Transverse colon (tissue), 4 donors: ENCODE measurements around the gene ATXN7L3B. TPM values are rescaled to one million over a fixed set of nuclear protein-coding genes. Genes with fewer than 3 reads are reported as not detected.

Experiments used
- DNase-seq: peaks from one replicate; pipeline ENCODE4 v3.0.0-alpha.2; 2019
- H3K27ac ChIP-seq, 4 donors: fragments of 200-600 bp; sonication (generic); 2 replicates each; pipeline ENCODE4 v1.5.1; 2016 to 2018; ENCODE audit warnings: inconsistent platforms in 4 of 4
- H3K27me3 ChIP-seq: fragments of 200-600 bp; sonication (generic); 2 replicates; pipeline ENCODE4 v1.5.1; 2017; ENCODE audit warnings: inconsistent platforms
- H3K36me3 ChIP-seq, 4 donors: fragments of 200-600 bp; sonication (generic); 2 replicates each; pipeline ENCODE4 v1.5.1; 2017 to 2019; ENCODE audit warnings: inconsistent platforms in 4 of 4
- H3K4me1 ChIP-seq, 4 donors: fragments of 200-600 bp; sonication (generic); 2 replicates each; pipeline ENCODE4 v1.5.1; 2017 to 2020; ENCODE audit warnings: inconsistent platforms in 4 of 4
- H3K4me3 ChIP-seq, 4 donors: fragments of 200-600 bp; sonication (generic); 1 replicate in 1 of 4; 2 replicates in 3 of 4; pipeline versions ENCODE4 v1.5.1 to v1.6.1; 2017 to 2019; ENCODE audit warnings: inconsistent platforms in 4 of 4
- H3K9me3 ChIP-seq, 2 donors: fragments of 200-600 bp; sonication (generic); 2 replicates each; pipeline ENCODE4 v1.5.1; 2017 to 2019; ENCODE audit warnings: inconsistent platforms in 2 of 2
- CTCF ChIP-seq, 5 experiments: fragments of 200-600 bp in 3 of 5; fragments of 450-650 bp in 2 of 5; sonication (generic) in 3 of 5; IDR thresholded peaks; 1 replicate in 2 of 5; 2 replicates in 3 of 5; pipeline ENCODE4 v1.5.1; 2016 to 2017; ENCODE audit warnings: antibody characterized with exemption in 5 of 5, inconsistent platforms in 3 of 5, mild to moderate bottlenecking in 2 of 5, moderate library complexity in 1 of 5
- EP300 ChIP-seq: sonication (generic); formaldehyde crosslinking; IDR thresholded peaks from one replicate; pipeline ENCODE4 v1.6.1; 2017; ENCODE audit warnings: antibody characterized with exemption, low read depth
- POLR2A ChIP-seq: fragments of 450-650 bp; IDR thresholded peaks from one replicate; pipeline ENCODE4 v1.6.1; 2016; ENCODE audit warnings: antibody characterized with exemption, mild to moderate bottlenecking, moderate library complexity
- POLR2AphosphoS5 ChIP-seq, 3 donors: sonication (generic); formaldehyde crosslinking; IDR thresholded peaks; one replicate each; pipeline ENCODE4 v1.6.1; 2016; ENCODE audit warnings: antibody characterized with exemption in 3 of 3
- WGBS, 2 donors: methylation state at CpG; one replicate each; pipeline ENCODE4 v1.1.5; 2018; ENCODE audit warnings: low coverage in 1 of 2; 5-methylcytosine and 5-hydroxymethylcytosine counted together
- in situ Hi-C, 4 donors: fragments of 200-750 bp; cut with MboI; loops; one replicate each; pipeline versions ENCODE4 v1.15.0 to v1.15.1; 2017; ENCODE audit warnings: low sequenced_read_pairs in 3 of 4, low pct_ligation_motif_present in 1 of 4, low pct_unique_long_range_greater_than_20kb in 1 of 4
- intact Hi-C: fragments of 100-400 bp; cut with DNase I; formaldehyde crosslinking; loops from one replicate; pipeline ENCODE4 v1.15.1; 2023; ENCODE audit warnings: low total_unique reads
- total RNA-seq, 4 donors: library from RNA; depleted of rRNA; stranded (reverse); fragments of >200 nt; gene quantifications; one replicate each; pipeline ENCODE4 v1.1.0, GENCODE V29; 2016

The ATXN7L3B gene
- total RNA-seq, 4 donors from 2014 or later = 7.9 to 23.6 (median 21.2) TPM

- Histone ChIP-seq H3K4me1 (no peaks in the 10 kb centered on the region), H3K27me3 (no peaks in the 10 kb centered on the region), H3K36me3 (no peaks in the 10 kb centered on the region), H3K4me3 (no peak overlapping the region), H3K27ac (no peak overlapping the region), H3K9me3 (no peaks in the 10 kb centered on the region)
- 84 to 88% methylated on average over 6 to 15 of the region's 15 CpGs for WGBS, 2 donors
- in situ Hi-C loops (no loop called here), intact Hi-C loops (no loop called here)
- no peak for DNase-seq
- TF ChIP-seq POLR2AphosphoS5 (IDR thresholded peaks at IDR 0.05) (no peak), EP300 (no peak), CTCF (IDR thresholded peaks at IDR 0.05) (no peak), POLR2A (no peak)
Measured at GRCh38 chr12:74514098-74514872, 23.4 kb upstream of the ATXN7L3B start.

DNA sequence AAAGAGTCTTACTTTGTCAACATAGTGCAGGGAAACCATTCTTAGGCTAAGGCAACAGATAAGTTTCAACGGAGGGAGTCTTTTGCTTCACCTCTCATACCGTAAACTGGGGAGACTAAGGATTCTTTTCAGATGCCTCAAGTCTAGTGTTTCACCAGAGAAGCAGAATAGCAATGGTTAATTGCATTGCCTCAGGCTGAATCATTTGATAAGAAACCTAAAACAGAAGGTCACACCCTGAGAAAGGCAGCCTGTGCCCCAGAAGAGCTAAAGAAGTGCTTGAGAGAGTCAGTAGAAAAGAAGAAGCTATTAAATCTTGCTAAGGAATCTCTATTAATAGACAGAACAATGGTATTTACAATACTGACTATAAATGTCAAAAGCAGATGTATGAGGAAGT is 21.8 kb upstream of the ATXN7L3B start:
- no peaks in the 10 kb centered on the region for H3K36me3 ChIP-seq
- DNase-seq = no peak
- H3K4me1 ChIP-seq = no peaks in the 10 kb centered on the region
- no peaks in the 10 kb centered on the region for H3K9me3 ChIP-seq
- WGBS, 2 donors = 29 to 43% methylated on average over 2 of the region's 2 CpGs
- in situ Hi-C loops = no loop called here
- H3K4me3 ChIP-seq = no peak overlapping the region
- no peak overlapping the region for H3K27ac ChIP-seq
- TF ChIP-seq CTCF (IDR thresholded peaks at IDR 0.05) (no peak), POLR2AphosphoS5 (IDR thresholded peaks at IDR 0.05) (no peak), POLR2A (no peak), EP300 (no peak)
- H3K27me3 ChIP-seq = no peaks in the 10 kb centered on the region
- intact Hi-C loops = no loop called here

- H3K4me3 ChIP-seq = no peak overlapping the region
- TF ChIP-seq POLR2A = no peak
- in situ Hi-C loops = no loop called here
Measured at GRCh38 chr12:74526535-74526934, 11.1 kb upstream of the ATXN7L3B start.

GRCh38 chr12:74527491-74527890 is 10.1 kb upstream of the ATXN7L3B start:
- TF ChIP-seq POLR2A (no peak), EP300 (no peak), CTCF (IDR thresholded peaks at IDR 0.05) (no peak), POLR2AphosphoS5 (IDR thresholded peaks at IDR 0.05) (no peak)
- Histone ChIP-seq H3K4me1 (no peaks in the 10 kb centered on the region), H3K4me3 (no peak overlapping the region), H3K36me3 (no peaks in the 10 kb centered on the region), H3K9me3 (no peaks in the 10 kb centered on the region), H3K27me3 (peaks cover 6% of the 10 kb centered on the region), H3K27ac (no peak overlapping the region)
- in situ Hi-C loops (no loop called here), intact Hi-C loops (no loop called here)
- no peak for DNase-seq
- WGBS, 2 donors = 65 to 72% methylated on average over 2 of the region's 2 CpGs

More at GRCh38 chr12:74526535-74526934, 11.1 kb upstream of the ATXN7L3B start:
- no peaks in the 10 kb centered on the region for H3K4me1 ChIP-seq
- H3K27me3 ChIP-seq = no peaks in the 10 kb centered on the region
- WGBS, 2 donors = 71 to 82% methylated on average over 2 of the region's 2 CpGs
- DNase-seq = no peak
- no peaks in the 10 kb centered on the region for H3K36me3 ChIP-seq
- intact Hi-C loops = no loop called here
- no peaks in the 10 kb centered on the region for H3K9me3 ChIP-seq
- H3K27ac ChIP-seq = no peak overlapping the region

DNA sequence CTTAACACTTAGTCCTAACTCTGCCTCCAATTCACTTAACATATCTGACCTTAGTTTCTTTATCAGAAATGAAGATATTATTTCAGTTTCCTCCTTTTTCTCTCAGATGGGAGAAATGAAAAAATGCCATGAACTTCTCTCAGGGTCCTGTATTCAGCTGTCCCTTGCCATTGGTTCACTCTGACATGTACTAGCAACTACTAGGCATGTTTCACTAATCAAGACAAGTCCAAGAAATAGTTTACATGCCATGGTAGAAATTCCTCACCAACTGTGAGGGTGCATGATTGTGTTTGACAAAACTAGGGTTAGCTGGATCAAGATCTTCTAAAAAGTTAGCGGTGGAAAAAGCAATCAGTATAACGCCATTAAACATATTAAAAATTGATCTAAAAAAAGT is 7.0 kb upstream of the ATXN7L3B start:
- Histone ChIP-seq H3K4me1 (no peaks in the 10 kb centered on the region), H3K27me3 (peaks cover 10% of the 10 kb centered on the region), H3K27ac (no peak overlapping the region), H3K9me3 (no peaks in the 10 kb centered on the region), H3K36me3 (no peaks in the 10 kb centered on the region), H3K4me3 (no peak overlapping the region)
- intact Hi-C loops (no loop called here), in situ Hi-C loops (no loop called here)
- DNase-seq = no peak
- TF ChIP-seq EP300 (no peak), CTCF (IDR thresholded peaks at IDR 0.05) (no peak), POLR2AphosphoS5 (IDR thresholded peaks at IDR 0.05) (no peak)
- WGBS, 2 donors = 60 to 89% methylated on average over 2 of the region's 2 CpGs
